Suprapubic skin (tissue), 4 donors: ENCODE measurements around the gene ZNF296. TPM values are rescaled to one million over a fixed set of nuclear protein-coding genes. Genes with fewer than 3 reads are reported as not detected.

ENCODE experiments used
- DNase-seq, 2 donors: peaks; one replicate each; pipeline ENCODE4 v3.0.0-alpha.2; 2019; ENCODE audit warnings: low spot score in 2 of 2
- H3K27ac ChIP-seq: fragments of 200-600 bp; sonication (generic); one replicate; pipeline ENCODE4 v1.5.1; 2019
- H3K27me3 ChIP-seq: fragments of 200-600 bp; sonication (generic); one replicate; pipeline ENCODE4 v1.5.1; 2019
- H3K36me3 ChIP-seq: fragments of 200-600 bp; sonication (generic); one replicate; pipeline ENCODE4 v1.5.1; 2019
- H3K4me1 ChIP-seq: fragments of 200-600 bp; sonication (generic); one replicate; pipeline ENCODE4 v1.5.1; 2019
- H3K4me3 ChIP-seq: fragments of 200-600 bp; sonication (generic); one replicate; pipeline ENCODE4 v1.5.1; 2019; ENCODE audit warnings: mild to moderate bottlenecking
- H3K9me3 ChIP-seq: fragments of 200-600 bp; sonication (generic); one replicate; pipeline ENCODE4 v1.5.1; 2019
- CTCF ChIP-seq, 2 donors: fragments of 200-600 bp in 1 of 2; fragments of 450-650 bp in 1 of 2; sonication (generic) in 1 of 2; IDR thresholded peaks; one replicate each; pipeline ENCODE4 v1.5.1; 2016 to 2019; ENCODE audit warnings: antibody characterized with exemption in 2 of 2, mild to moderate bottlenecking in 1 of 2, moderate library complexity in 1 of 2
- EP300 ChIP-seq: sonication (generic); formaldehyde crosslinking; IDR thresholded peaks from one replicate; pipeline ENCODE4 v1.6.1; 2017; ENCODE audit warnings: antibody characterized with exemption
- POLR2A ChIP-seq, 2 donors: fragments of 450-650 bp; IDR thresholded peaks; one replicate each; pipeline ENCODE4 v1.6.1; 2017; ENCODE audit warnings: antibody characterized with exemption in 2 of 2, mild to moderate bottlenecking in 2 of 2, moderate library complexity in 2 of 2
- POLR2AphosphoS5 ChIP-seq, 3 donors: sonication (generic); formaldehyde crosslinking; IDR thresholded peaks; one replicate each; pipeline ENCODE4 v1.6.1; 2017; ENCODE audit warnings: antibody characterized with exemption in 3 of 3
- WGBS: methylation state at CpG from one replicate; pipeline ENCODE4 v1.1.5; 2018; 5-methylcytosine and 5-hydroxymethylcytosine counted together
- total RNA-seq, 4 donors: library from RNA; depleted of rRNA; stranded (reverse); fragments of >200 nt; gene quantifications; one replicate each; pipeline ENCODE4 v1.1.0, GENCODE V29; 2016

The ZNF296 gene
- total RNA-seq, 4 donors from 2014 or later: 4.3 to 5.8 (median 4.9) TPM

- no peak overlapping the region for H3K27ac ChIP-seq
- TF ChIP-seq CTCF (IDR thresholded peaks at IDR 0.05): no peak
- no peak for TF ChIP-seq EP300
- no peak for TF ChIP-seq POLR2AphosphoS5 (IDR thresholded peaks at IDR 0.05)
- TF ChIP-seq POLR2A (IDR thresholded peaks at IDR 0.05): no peak
- H3K9me3 ChIP-seq: no peaks in the 10 kb centered on the region
- no peaks in the 10 kb centered on the region for H3K27me3 ChIP-seq
- H3K36me3 ChIP-seq: peaks cover 30% of the 10 kb centered on the region
- no peak for DNase-seq
- no peaks in the 10 kb centered on the region for H3K4me1 ChIP-seq
- no peak overlapping the region for H3K4me3 ChIP-seq
- 96% methylated on average over 4 of the region's 4 CpGs for WGBS
Measured at GRCh38 chr19:45023048-45023447, 53.2 kb downstream of the ZNF296 start.

- DNase-seq: no peak
- no peaks in the 10 kb centered on the region for H3K27me3 ChIP-seq
- WGBS: 83% methylated on average over 13 of the region's 14 CpGs
- no peak overlapping the region for H3K4me3 ChIP-seq
- TF ChIP-seq CTCF (IDR thresholded peaks at IDR 0.05): no peak
- TF ChIP-seq EP300: no peak
- no peak for TF ChIP-seq POLR2AphosphoS5 (IDR thresholded peaks at IDR 0.05)
- no peak for TF ChIP-seq POLR2A (IDR thresholded peaks at IDR 0.05)
- H3K4me1 ChIP-seq: peaks cover 3% of the 10 kb centered on the region
- no peak overlapping the region for H3K27ac ChIP-seq
- peaks cover 27% of the 10 kb centered on the region for H3K36me3 ChIP-seq
- H3K9me3 ChIP-seq: no peaks in the 10 kb centered on the region
Measured at GRCh38 chr19:45021971-45022370, 54.3 kb downstream of the ZNF296 start.

Other genes starting within 250 kb of the ZNF296 start
- gene NECTIN2, start 230.2 kb downstream of the ZNF296 start, total RNA-seq: 10 to 100 TPM; 56.2 to 78.2 (median 67.5) TPM
- gene TOMM40, start 185.2 kb downstream of the ZNF296 start, total RNA-seq: 10 to 100 TPM; 32.7 to 51.9 (median 47.1) TPM
- 100 to 1,000 TPM; 418 to 859 (median 594) TPM for gene APOE, start 170.7 kb downstream of the ZNF296 start, total RNA-seq
- gene APOC1, start 161.9 kb downstream of the ZNF296 start, total RNA-seq: 10 to 100 TPM; 38.6 to 58.3 (median 47.7) TPM
- gene APOC4, start 134.2 kb downstream of the ZNF296 start, total RNA-seq: not detected
- 1 to 10 TPM in 2 of 4 donors, not detected in 2; 2.7 to 9.7 TPM for gene APOC2, start 130.4 kb downstream of the ZNF296 start, total RNA-seq
- gene CLPTM1, start 121.1 kb downstream of the ZNF296 start, total RNA-seq: 100 to 1,000 TPM in 2 of 4 donors, 10 to 100 TPM in 2; 86.2 to 137 (median 97.5) TPM
- 10 to 100 TPM in 2 of 4 donors, 1 to 10 TPM in 2; 1.4 to 16.5 (median 10.6) TPM for gene RELB, start 75.0 kb downstream of the ZNF296 start, total RNA-seq
- gene CLASRP, start 37.4 kb downstream of the ZNF296 start, total RNA-seq: 100 to 1,000 TPM in 1 of 4 donors, 10 to 100 TPM in 3; 55.3 to 135 (median 84.3) TPM
- gene GEMIN7, start 2.8 kb upstream of the ZNF296 start, total RNA-seq: 10 to 100 TPM; 18.8 to 29.8 (median 20.5) TPM
- gene PPP1R37, start 16.7 kb upstream of the ZNF296 start, total RNA-seq: 10 to 100 TPM; 24.6 to 43.1 (median 33.5) TPM
- 10 to 100 TPM; 22.4 to 60.4 (median 51.1) TPM for gene NKPD1, start 84.5 kb upstream of the ZNF296 start, total RNA-seq
- 10 to 100 TPM; 55.9 to 82.3 (median 71.8) TPM for gene TRAPPC6A, start 101.8 kb upstream of the ZNF296 start, total RNA-seq
- gene BLOC1S3, start 102.3 kb upstream of the ZNF296 start, total RNA-seq: 10 to 100 TPM; 15.3 to 20.1 (median 15.9) TPM
- 1 to 10 TPM in 3 of 4 donors, under 1 TPM in 1; 0.44 to 3.5 (median 1.7) TPM for gene EXOC3L2, start 168.9 kb upstream of the ZNF296 start, total RNA-seq
- 10 to 100 TPM; 37.4 to 56.2 (median 49.0) TPM for gene MARK4, start 174.8 kb upstream of the ZNF296 start, total RNA-seq
- not detected for gene CKM, start 246.4 kb upstream of the ZNF296 start, total RNA-seq